ENCODE results near the gene FBXO46.

The FBXO46 gene

DNA sequence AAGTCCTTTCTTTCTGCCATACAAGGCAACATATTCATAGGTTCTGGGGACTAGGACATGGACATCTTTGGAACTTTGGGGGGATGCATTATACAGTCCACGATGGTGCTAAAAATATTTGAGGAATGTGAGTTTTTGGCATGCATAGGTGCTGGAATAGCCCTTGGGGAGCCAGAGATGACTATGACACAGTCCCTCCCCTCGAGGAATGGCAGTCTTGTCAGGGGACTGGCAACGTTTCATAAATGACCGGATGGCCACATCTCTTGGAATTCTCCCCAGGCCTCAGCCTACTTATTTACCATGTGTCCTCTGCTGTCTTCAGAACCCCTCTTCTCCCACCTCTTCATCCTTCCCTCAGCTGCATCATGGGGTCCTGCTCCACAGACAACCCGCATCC, 16.2 kb upstream of the FBXO46 start:
- TF ChIP-seq TAF1 (IDR thresholded peaks at IDR 0.05; ENCODE audit: borderline replicate concordance, insufficient read depth, low read length) (no peak), POLR2AphosphoS5 (IDR thresholded peaks at IDR 0.05; ENCODE audit: low read depth, low read length) (no peak), SIN3A (IDR thresholded peaks at IDR 0.05; ENCODE audit: borderline replicate concordance, insufficient read depth, low read length) (no peak), FOXP2 (optimal IDR thresholded peaks at IDR 0.05; ENCODE audit: borderline replicate concordance, extremely low read depth, extremely low read length, insufficient read depth) (no peak)
- TF ChIP-seq, protein P1, sequence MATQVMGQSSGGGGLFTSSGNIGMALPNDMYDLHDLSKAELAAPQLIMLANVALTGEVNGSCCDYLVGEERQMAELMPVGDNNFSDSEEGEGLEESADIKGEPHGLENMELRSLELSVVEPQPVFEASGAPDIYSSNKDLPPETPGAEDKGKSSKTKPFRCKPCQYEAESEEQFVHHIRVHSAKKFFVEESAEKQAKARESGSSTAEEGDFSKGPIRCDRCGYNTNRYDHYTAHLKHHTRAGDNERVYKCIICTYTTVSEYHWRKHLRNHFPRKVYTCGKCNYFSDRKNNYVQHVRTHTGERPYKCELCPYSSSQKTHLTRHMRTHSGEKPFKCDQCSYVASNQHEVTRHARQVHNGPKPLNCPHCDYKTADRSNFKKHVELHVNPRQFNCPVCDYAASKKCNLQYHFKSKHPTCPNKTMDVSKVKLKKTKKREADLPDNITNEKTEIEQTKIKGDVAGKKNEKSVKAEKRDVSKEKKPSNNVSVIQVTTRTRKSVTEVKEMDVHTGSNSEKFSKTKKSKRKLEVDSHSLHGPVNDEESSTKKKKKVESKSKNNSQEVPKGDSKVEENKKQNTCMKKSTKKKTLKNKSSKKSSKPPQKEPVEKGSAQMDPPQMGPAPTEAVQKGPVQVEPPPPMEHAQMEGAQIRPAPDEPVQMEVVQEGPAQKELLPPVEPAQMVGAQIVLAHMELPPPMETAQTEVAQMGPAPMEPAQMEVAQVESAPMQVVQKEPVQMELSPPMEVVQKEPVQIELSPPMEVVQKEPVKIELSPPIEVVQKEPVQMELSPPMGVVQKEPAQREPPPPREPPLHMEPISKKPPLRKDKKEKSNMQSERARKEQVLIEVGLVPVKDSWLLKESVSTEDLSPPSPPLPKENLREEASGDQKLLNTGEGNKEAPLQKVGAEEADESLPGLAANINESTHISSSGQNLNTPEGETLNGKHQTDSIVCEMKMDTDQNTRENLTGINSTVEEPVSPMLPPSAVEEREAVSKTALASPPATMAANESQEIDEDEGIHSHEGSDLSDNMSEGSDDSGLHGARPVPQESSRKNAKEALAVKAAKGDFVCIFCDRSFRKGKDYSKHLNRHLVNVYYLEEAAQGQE (IDR thresholded peaks at IDR 0.05; ENCODE audit: insufficient read depth in 1 of 2, low read depth in 2 of 2, low read length in 2 of 2), result no peak

DNA sequence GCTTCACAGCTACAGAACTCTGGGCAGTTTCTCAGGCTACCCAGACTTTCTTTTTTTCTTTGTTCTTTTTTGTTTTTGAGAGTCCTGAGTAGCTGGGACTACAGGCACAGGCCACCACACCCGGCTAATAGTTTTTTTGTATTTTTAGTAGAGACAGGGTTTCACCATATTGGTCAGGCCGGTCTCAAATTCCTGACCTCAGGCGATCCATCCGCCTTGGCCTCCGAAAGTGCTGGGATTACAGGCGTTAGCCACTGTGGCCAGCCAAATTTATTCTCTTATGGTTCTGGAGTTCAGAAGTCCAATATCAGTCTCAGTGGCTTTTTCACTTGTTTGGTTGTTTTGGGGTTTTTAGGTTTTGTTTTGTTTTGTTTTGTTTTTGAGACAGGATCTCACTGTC, 14.9 kb upstream of the FBXO46 start:
- TF ChIP-seq POLR2AphosphoS5 (IDR thresholded peaks at IDR 0.05; ENCODE audit: low read depth, low read length) (no peak), FOXP2 (optimal IDR thresholded peaks at IDR 0.05; ENCODE audit: borderline replicate concordance, extremely low read depth, extremely low read length, insufficient read depth) (no peak), TAF1 (IDR thresholded peaks at IDR 0.05; ENCODE audit: borderline replicate concordance, insufficient read depth, low read length) (no peak), SIN3A (IDR thresholded peaks at IDR 0.05; ENCODE audit: borderline replicate concordance, insufficient read depth, low read length) (no peak)
- TF ChIP-seq, protein P1 (IDR thresholded peaks at IDR 0.05; ENCODE audit: insufficient read depth in 1 of 2, low read depth in 2 of 2, low read length in 2 of 2), result no peak

DNA sequence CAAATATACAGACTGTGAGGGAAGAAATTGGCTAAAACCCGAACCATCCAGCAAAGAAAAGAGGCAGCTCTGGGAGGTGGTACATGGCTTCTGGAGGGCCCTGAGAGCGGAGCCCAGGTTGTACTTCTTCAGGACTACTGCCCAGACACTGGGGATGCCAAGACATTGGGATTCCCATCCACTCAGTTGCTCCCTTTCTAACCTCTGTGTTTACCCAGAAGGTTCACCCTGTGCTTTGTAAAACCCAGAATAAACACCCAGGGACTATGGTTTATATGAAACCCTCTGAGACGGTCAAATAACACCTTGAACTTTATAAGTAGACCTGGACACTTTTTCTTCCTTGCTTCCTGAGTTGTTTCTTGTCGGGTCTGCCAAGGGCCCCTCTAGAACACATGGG, 12.3 kb upstream of the FBXO46 start:
- TF ChIP-seq FOXP2 (optimal IDR thresholded peaks at IDR 0.05; ENCODE audit: borderline replicate concordance, extremely low read depth, extremely low read length, insufficient read depth) (no peak), TAF1 (IDR thresholded peaks at IDR 0.05; ENCODE audit: borderline replicate concordance, insufficient read depth, low read length) (no peak), SIN3A (IDR thresholded peaks at IDR 0.05; ENCODE audit: borderline replicate concordance, insufficient read depth, low read length) (no peak), POLR2AphosphoS5 (IDR thresholded peaks at IDR 0.05; ENCODE audit: low read depth, low read length) (no peak)
- TF ChIP-seq, protein P1 (IDR thresholded peaks at IDR 0.05; ENCODE audit: insufficient read depth in 1 of 2, low read depth in 2 of 2, low read length in 2 of 2), result no peak

DNA sequence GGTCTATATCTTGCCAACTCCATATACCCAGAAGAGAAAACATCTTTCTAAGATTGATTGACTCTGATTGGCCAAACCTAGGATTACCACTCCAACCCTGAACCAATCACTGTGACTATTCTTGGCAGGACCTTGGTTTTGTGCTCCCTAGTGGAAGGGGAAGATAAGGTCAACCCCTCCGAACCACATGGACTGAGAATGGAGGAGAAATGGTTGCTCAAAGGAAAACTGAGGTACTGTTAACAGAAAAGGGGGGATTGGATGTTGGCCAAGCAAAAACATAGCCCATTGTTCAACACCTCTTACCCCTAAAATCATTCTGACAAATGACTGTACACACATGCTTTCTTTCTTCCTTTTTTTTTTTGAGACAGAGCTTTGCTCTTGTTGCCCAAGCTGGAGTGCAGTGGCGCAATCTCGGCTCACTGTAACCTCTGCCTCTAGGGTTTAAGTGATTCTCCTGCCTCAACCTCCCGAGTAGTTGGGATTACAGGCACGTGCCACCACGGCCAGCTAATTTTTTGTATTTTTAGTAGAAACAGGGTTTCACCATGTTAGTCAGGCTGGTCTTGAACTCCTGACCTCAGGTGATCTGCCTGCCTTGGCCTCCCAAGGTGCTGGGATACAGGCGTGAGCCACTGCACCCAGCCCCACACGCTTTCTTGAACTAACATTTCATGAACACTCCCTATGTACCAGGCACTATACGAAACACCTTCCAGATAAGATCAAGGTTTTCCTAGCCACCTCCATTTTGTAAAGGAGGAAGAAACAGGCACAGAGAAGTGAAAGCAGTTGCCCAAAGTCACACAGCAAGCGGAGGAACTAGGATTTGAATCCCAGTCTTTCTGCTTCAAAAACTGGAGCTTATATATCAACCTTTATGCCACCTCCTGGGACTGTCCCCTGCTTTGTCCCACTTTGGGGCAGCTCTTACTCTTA, 9.1 kb upstream of the FBXO46 start:
- TF ChIP-seq FOXP2 (optimal IDR thresholded peaks at IDR 0.05; ENCODE audit: borderline replicate concordance, extremely low read depth, extremely low read length, insufficient read depth) (no peak), SIN3A (IDR thresholded peaks at IDR 0.05; ENCODE audit: borderline replicate concordance, insufficient read depth, low read length) (no peak), TAF1 (IDR thresholded peaks at IDR 0.05; ENCODE audit: borderline replicate concordance, insufficient read depth, low read length) (no peak), POLR2AphosphoS5 (IDR thresholded peaks at IDR 0.05; ENCODE audit: low read depth, low read length) (no peak)
- TF ChIP-seq, protein P1 (IDR thresholded peaks at IDR 0.05; ENCODE audit: insufficient read depth in 1 of 2, low read depth in 2 of 2, low read length in 2 of 2), result no peak
